GM23338 (cell line): ENCODE results near the gene MAP2K3. TPM values are rescaled to one million over a fixed set of nuclear protein-coding genes. Genes with fewer than 3 reads are reported as not detected.
A peak's percentile ranks its signal among the peaks of the same experiment; 100 is the strongest.

Experiments used
- ATAC-seq: fragments of 200-7000 bp; cut with Tn5 transposase; 3 replicates; pipeline ENCODE4 v1.9.1; 2020
- DNase-seq: peaks from one replicate; pipeline ENCODE4 v3.0.0-alpha.2; 2015; ENCODE audit warnings: low spot score
- H2AFZ ChIP-seq: fragments of 200-600 bp; sonication (generic); 2 replicates; pipeline ENCODE4 v1.8.0; 2016; ENCODE audit warnings: antibody characterized with exemption, mild to moderate bottlenecking, moderate library complexity
- H3F3A ChIP-seq: fragments of 200-600 bp; sonication (generic); replicated peaks from 2 replicates; pipeline ENCODE4 v1.8.0; 2017; ENCODE audit warnings: antibody characterized with exemption, mixed run types, low read depth
- H3K27ac ChIP-seq: fragments of 200-600 bp; sonication (generic); 2 replicates; pipeline ENCODE4 v1.6.1; 2016; ENCODE audit warnings: low read depth
- H3K27me3 ChIP-seq: fragments of 200-600 bp; sonication (generic); 2 replicates; pipeline ENCODE4 v1.8.0; 2016; ENCODE audit warnings: mild to moderate bottlenecking, mixed run types, moderate library complexity; ENCODE audit not compliant: insufficient read depth
- H3K36me3 ChIP-seq: fragments of 200-600 bp; sonication (generic); 2 replicates; pipeline ENCODE4 v1.8.0; 2016; ENCODE audit warnings: mild to moderate bottlenecking; ENCODE audit not compliant: insufficient read depth
- H3K4me1 ChIP-seq: fragments of 200-600 bp; sonication (generic); 2 replicates; pipeline ENCODE4 v1.8.0; 2016; ENCODE audit warnings: mild to moderate bottlenecking, moderate library complexity; ENCODE audit not compliant: insufficient read depth
- H3K4me2 ChIP-seq: fragments of 200-600 bp; sonication (generic); 2 replicates; pipeline ENCODE4 v1.7.1; 2017; ENCODE audit warnings: mixed run types
- H3K4me3 ChIP-seq: fragments of 200-600 bp; sonication (generic); 2 replicates; pipeline ENCODE4 v1.6.1; 2016; ENCODE audit warnings: mixed run types
- H3K79me2 ChIP-seq: fragments of 200-600 bp; sonication (generic); replicated peaks from 2 replicates; pipeline ENCODE4 v1.8.0; 2017; ENCODE audit warnings: mild to moderate bottlenecking; ENCODE audit not compliant: insufficient read depth
- H3K9me2 ChIP-seq: fragments of 200-600 bp; sonication (generic); 2 replicates; pipeline ENCODE4 v1.8.0; 2017; ENCODE audit not compliant: insufficient read depth
- H4K20me1 ChIP-seq: fragments of 200-600 bp; sonication (generic); replicated peaks from 2 replicates; pipeline ENCODE4 v1.8.0; 2017; ENCODE audit warnings: mild to moderate bottlenecking; ENCODE audit not compliant: insufficient read depth
- H3K27ac Mint-ChIP-seq: 2 replicates; pipeline ENCODE4 v1.8.0; 2020; ENCODE audit warnings: inconsistent platforms, mild to moderate bottlenecking, moderate library complexity, mixed read lengths
- H3K27me3 Mint-ChIP-seq: 3 replicates; pipeline ENCODE4 v1.8.0; 2022; ENCODE audit warnings: low read depth, mild to moderate bottlenecking, moderate library complexity, mixed read lengths, inconsistent platforms; ENCODE audit not compliant: insufficient read depth, poor library complexity
- H3K36me3 Mint-ChIP-seq: 3 replicates; pipeline ENCODE4 v1.8.0; 2021; ENCODE audit warnings: low read depth, mild to moderate bottlenecking, inconsistent platforms, moderate library complexity, mixed read lengths
- H3K4me1 Mint-ChIP-seq: 3 replicates; pipeline ENCODE4 v1.8.0; 2020; ENCODE audit warnings: mild to moderate bottlenecking, inconsistent platforms, mixed read lengths
- H3K4me3 Mint-ChIP-seq: 3 replicates; pipeline ENCODE4 v1.8.0; 2021; ENCODE audit warnings: moderate library complexity, mild to moderate bottlenecking, inconsistent platforms, mixed read lengths
- H3K9me3 Mint-ChIP-seq: 3 replicates; pipeline ENCODE4 v1.8.0; 2020; ENCODE audit warnings: moderate library complexity, mild to moderate bottlenecking, inconsistent platforms, mixed read lengths
- CREB1 ChIP-seq: fragments of 250-450 bp; sonication (Bioruptor Pico); IDR thresholded peaks from 2 replicates; pipeline ENCODE4 v1.5.0; 2020; ENCODE audit warnings: low read depth, mild to moderate bottlenecking, moderate library complexity
- NANOG ChIP-seq: IDR thresholded peaks from 2 replicates; pipeline ENCODE4 v1.6.1; 2016; ENCODE audit warnings: antibody characterized with exemption, borderline replicate concordance
- polyA plus RNA-seq: library from polyadenylated mRNA; unstranded; fragments of >200 nt; fragmentation: Nextera tagmentation; extraction: Ambion mirVana; gene quantifications from 2 replicates; pipeline ENCODE4 v1.2.1, GENCODE V29; 2016
- total RNA-seq: library from RNA; depleted of rRNA; stranded (reverse); fragments of >200 nt; shearing (Covaris generic); gene quantifications from 2 replicates; pipeline ENCODE4 v1.2.3, GENCODE V29; 2014
- TF ChIP-seq, protein P1 (sequence below): IDR thresholded peaks from 2 replicates; pipeline ENCODE4 v1.6.1; 2016; ENCODE audit warnings: antibody characterized with exemption

The MAP2K3 gene
- total and polyA plus RNA-seq, 2 experiments from 2014 or later: 28.5 to 31.7 TPM

DNA sequence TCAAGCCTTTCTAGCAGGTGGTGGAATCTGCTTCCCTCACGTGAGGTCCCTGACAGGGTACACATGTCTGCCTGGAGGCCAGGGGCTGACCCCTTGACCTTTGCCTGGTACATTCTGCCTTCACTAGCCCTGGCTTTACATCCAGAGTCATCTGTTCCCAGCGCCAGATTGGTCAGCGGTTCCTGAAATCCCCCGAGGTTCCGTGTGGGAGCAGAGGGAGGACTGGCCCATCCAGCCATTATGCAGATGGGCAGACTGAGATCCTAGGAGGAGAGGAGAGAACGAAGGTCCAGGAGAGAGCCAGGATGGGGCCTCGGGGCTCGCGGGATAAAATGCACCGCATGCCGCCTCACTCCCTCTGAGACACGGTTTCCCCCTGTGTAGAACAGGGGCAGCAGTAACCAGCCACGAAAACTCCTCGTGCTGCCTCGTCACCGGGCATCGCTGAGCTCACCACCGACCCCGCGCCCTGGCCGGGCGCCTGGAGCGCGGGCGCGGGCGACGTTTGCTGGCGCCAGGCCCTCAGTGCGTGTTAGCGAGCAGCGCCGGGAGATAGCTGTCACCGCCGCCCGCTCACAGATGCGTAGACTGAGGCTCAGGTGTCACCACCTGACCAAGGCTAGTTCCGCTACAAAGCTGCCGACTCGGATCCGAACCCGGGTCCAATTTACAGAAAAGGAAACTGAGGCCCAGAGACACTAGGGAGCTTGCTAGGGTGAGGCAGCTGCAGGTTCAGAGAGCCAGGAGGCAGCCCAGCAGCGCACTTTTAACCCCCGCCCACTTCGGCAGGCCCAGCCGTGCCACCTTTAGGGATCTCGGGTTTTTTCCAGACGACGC, 811 bp upstream of the MAP2K3 start:
- Histone ChIP-seq H3K4me2 (peak overlapping the region; percentile 88), H3K27ac (no peak overlapping the region), H3K27me3 (peaks cover 27% of the 10 kb centered on the region), H3K4me3 (peak overlapping the region; percentile 92), H2AFZ (peak overlapping the region; percentile 94), H3K4me1 (peaks cover 10% of the 10 kb centered on the region), H3K36me3 (no peaks in the 10 kb centered on the region), H4K20me1 (peaks cover 2% of the 10 kb centered on the region), H3K9me2 (no peaks in the 10 kb centered on the region), H3F3A (no peaks in the 10 kb centered on the region), H3K79me2 (peaks cover 35% of the 10 kb centered on the region)
- no peak overlapping the region for H3K27ac Mint-ChIP-seq
- H3K36me3 Mint-ChIP-seq: no peaks in the 10 kb centered on the region; the same call in 2 of the 3 replicates
- peak; percentile 63 for DNase-seq
- peak; percentile 27; the same call in 1 of the 2 replicates for TF ChIP-seq CREB1 (CRISPR knock-in tag)
- TF ChIP-seq NANOG: no peak
- TF ChIP-seq, protein P1, sequence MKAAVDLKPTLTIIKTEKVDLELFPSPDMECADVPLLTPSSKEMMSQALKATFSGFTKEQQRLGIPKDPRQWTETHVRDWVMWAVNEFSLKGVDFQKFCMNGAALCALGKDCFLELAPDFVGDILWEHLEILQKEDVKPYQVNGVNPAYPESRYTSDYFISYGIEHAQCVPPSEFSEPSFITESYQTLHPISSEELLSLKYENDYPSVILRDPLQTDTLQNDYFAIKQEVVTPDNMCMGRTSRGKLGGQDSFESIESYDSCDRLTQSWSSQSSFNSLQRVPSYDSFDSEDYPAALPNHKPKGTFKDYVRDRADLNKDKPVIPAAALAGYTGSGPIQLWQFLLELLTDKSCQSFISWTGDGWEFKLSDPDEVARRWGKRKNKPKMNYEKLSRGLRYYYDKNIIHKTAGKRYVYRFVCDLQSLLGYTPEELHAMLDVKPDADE: no peak
- H3K9me3 Mint-ChIP-seq: no peaks in the 10 kb centered on the region
- peak overlapping the region; percentile 87 for H3K4me3 Mint-ChIP-seq
- H3K27me3 Mint-ChIP-seq: peaks cover 31% of the 10 kb centered on the region
- peaks cover 19% of the 10 kb centered on the region for H3K4me1 Mint-ChIP-seq
- ATAC-seq: peak; percentile 15

DNA sequence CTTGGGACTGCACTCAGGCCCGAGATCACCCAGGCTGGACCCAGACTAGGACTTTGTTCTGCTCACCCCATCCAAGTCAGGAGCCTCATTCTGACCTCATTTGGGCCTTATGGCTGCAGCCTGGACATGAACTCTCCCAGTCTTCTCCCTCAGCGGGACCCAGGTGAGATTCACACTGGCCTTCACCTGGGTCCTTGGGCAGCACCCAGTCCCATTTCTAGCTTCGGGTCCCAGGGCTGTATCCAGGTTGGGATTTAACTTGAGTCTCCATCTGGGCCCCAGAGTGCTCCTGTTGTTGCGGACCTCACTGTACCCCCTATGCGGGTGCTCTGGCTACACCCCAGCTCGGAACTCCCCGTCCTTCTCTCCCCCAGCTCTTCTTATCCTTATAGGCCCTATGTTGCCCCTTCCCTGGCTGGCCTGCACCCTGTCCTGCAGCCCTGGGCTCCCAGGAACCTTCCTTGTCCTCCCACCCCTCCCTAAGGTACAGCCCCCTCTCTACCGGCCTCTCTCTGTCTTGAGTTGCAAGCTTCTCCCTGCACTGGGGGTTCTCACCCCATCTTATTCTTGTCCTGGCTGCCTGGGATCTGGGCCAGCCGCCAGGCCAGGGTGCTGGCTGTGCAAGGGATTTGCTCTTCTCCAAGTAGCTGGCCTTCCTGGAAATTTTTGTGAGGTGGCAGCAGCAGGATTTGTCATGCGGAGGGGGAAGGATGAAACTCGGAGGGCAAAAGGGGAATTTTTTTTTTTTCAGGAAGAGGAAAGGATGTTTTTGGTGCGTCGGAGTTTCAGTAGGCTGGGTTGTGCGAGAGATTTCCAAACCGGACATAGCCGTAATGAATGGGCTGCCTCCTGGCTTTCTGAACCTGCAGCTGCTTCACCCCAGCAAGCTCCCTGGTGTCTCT, 904 bp downstream of the MAP2K3 start:
- no peak for DNase-seq
- TF ChIP-seq, protein P1: no peak
- no peak for TF ChIP-seq CREB1 (CRISPR knock-in tag)
- Histone ChIP-seq H3K36me3 (no peaks in the 10 kb centered on the region), H3K9me2 (no peaks in the 10 kb centered on the region), H3K4me3 (peak overlapping the region; percentile 92), H3K4me2 (peak overlapping the region; percentile 97), H2AFZ (peak overlapping the region; percentile 72; the same call in 1 of the 2 replicates), H3K27ac (no peak overlapping the region), H3K27me3 (peaks cover 27% of the 10 kb centered on the region), H3F3A (no peaks in the 10 kb centered on the region), H3K4me1 (peaks cover 10% of the 10 kb centered on the region), H3K79me2 (peaks cover 38% of the 10 kb centered on the region), H4K20me1 (peaks cover 10% of the 10 kb centered on the region)
- no peak overlapping the region for H3K27ac Mint-ChIP-seq
- peaks cover 19% of the 10 kb centered on the region for H3K4me1 Mint-ChIP-seq
- peaks cover 23% of the 10 kb centered on the region for H3K27me3 Mint-ChIP-seq
- ATAC-seq: no peak
- H3K9me3 Mint-ChIP-seq: peaks cover under 1% of the 10 kb centered on the region
- peak overlapping the region; percentile 87 for H3K4me3 Mint-ChIP-seq
- peaks cover under 1% of the 10 kb centered on the region; the same call in 1 of the 3 replicates for H3K36me3 Mint-ChIP-seq
